HepG2 (cell line): Measurements from ENCODE around the gene ZNF575. TPM values are rescaled to one million over a fixed set of nuclear protein-coding genes. Genes with fewer than 3 reads are reported as not detected.

Experiments
- CREM ChIP-seq, 2 experiments: sonication (generic) in 1 of 2; formaldehyde crosslinking in 1 of 2; IDR thresholded peaks; 2 replicates each; pipeline versions ENCODE4 v1.4.0 to v1.6.1; 2016 to 2020; ENCODE audit warnings: antibody characterized with exemption in 1 of 2, mild to moderate bottlenecking in 1 of 2, missing genetic modification reagents in 1 of 2
- ERF ChIP-seq: IDR thresholded peaks from 2 replicates; pipeline ENCODE4 v1.6.1; 2018; ENCODE audit warnings: missing biosample characterization, missing genetic modification reagents
- GPN1 ChIP-seq: sonication (generic); formaldehyde crosslinking; IDR thresholded peaks from 2 replicates; pipeline ENCODE4 v1.5.1; 2020; ENCODE audit warnings: missing genetic modification reagents, borderline replicate concordance
- MAF1 ChIP-seq: sonication (generic); formaldehyde crosslinking; IDR thresholded peaks from 2 replicates; pipeline ENCODE4 v1.5.0; 2020; ENCODE audit warnings: missing genetic modification reagents, borderline replicate concordance
- MEIS2 ChIP-seq: sonication (generic); formaldehyde crosslinking; IDR thresholded peaks from 2 replicates; pipeline ENCODE4 v1.9.0; 2021; ENCODE audit warnings: mild to moderate bottlenecking, missing genetic modification reagents
- MLX ChIP-seq: IDR thresholded peaks from 2 replicates; pipeline ENCODE4 v1.6.1; 2016
- MTA1 ChIP-seq: sonication (generic); formaldehyde crosslinking; IDR thresholded peaks from 2 replicates; pipeline ENCODE4 v1.4.0; 2020; ENCODE audit warnings: missing genetic modification reagents, mild to moderate bottlenecking, borderline replicate concordance
- MYC ChIP-seq: sonication (generic); formaldehyde crosslinking; IDR thresholded peaks from 2 replicates; pipeline ENCODE4 v1.9.0; 2021; ENCODE audit warnings: missing genetic modification reagents, borderline replicate concordance
- NFE2L1 ChIP-seq: sonication (generic); formaldehyde crosslinking; IDR thresholded peaks from 2 replicates; pipeline ENCODE4 v1.4.0; 2020; ENCODE audit warnings: missing genetic modification reagents, mild to moderate bottlenecking, borderline replicate concordance
- PHF21A ChIP-seq: sonication (generic); formaldehyde crosslinking; IDR thresholded peaks from 2 replicates; pipeline ENCODE4 v1.5.0; 2020; ENCODE audit warnings: mild to moderate bottlenecking, missing genetic modification reagents
- RARA ChIP-seq: IDR thresholded peaks from 2 replicates; pipeline ENCODE4 v1.6.1; 2016; ENCODE audit warnings: missing genetic modification reagents, missing compliant biosample characterization
- RBFOX2 ChIP-seq: fragments of 200-400 bp; formaldehyde crosslinking; IDR thresholded peaks from 2 replicates; pipeline ENCODE4 v1.6.1; 2017; ENCODE audit warnings: low read depth, mild to moderate bottlenecking, low read length
- RXRA ChIP-seq: sonication (generic); formaldehyde crosslinking; IDR thresholded peaks from 2 replicates; pipeline ENCODE4 v1.5.1; 2020; ENCODE audit warnings: missing genetic modification reagents
- SIN3A ChIP-seq: IDR thresholded peaks from 2 replicates; pipeline ENCODE4 v1.6.1; 2011; ENCODE audit warnings: low read depth, mild to moderate bottlenecking, control low read depth, low read length, borderline replicate concordance
- TARDBP ChIP-seq: sonication (generic); formaldehyde crosslinking; IDR thresholded peaks from 2 replicates; pipeline ENCODE4 v1.8.0; 2022; ENCODE audit warnings: mild to moderate bottlenecking, missing genetic modification reagents
- THAP8 ChIP-seq: sonication (generic); formaldehyde crosslinking; IDR thresholded peaks from 2 replicates; pipeline ENCODE4 v1.5.1; 2020; ENCODE audit warnings: missing genetic modification reagents, mild to moderate bottlenecking, borderline replicate concordance
- ZNF160 ChIP-seq: sonication (generic); formaldehyde crosslinking; IDR thresholded peaks from 2 replicates; pipeline ENCODE4 v1.8.0; 2022; ENCODE audit warnings: mild to moderate bottlenecking, inconsistent platforms, missing genetic modification reagents
- ZNF207 ChIP-seq: fragments of 450-650 bp; IDR thresholded peaks from 2 replicates; pipeline ENCODE4 v1.6.1; 2016; ENCODE audit warnings: antibody characterized with exemption, borderline replicate concordance
- ZNF335 ChIP-seq: sonication (generic); formaldehyde crosslinking; IDR thresholded peaks from 2 replicates; pipeline ENCODE4 v1.4.0; 2020; ENCODE audit warnings: missing genetic modification reagents
- ZNF451 ChIP-seq: sonication (generic); formaldehyde crosslinking; IDR thresholded peaks from 2 replicates; pipeline ENCODE4 v1.5.0; 2020; ENCODE audit warnings: mild to moderate bottlenecking, missing genetic modification reagents
- ZNF501 ChIP-seq: sonication (generic); formaldehyde crosslinking; IDR thresholded peaks from 2 replicates; pipeline ENCODE4 v1.5.1; 2020; ENCODE audit warnings: mild to moderate bottlenecking, moderate library complexity, missing genetic modification reagents
- ZNF543 ChIP-seq: sonication (generic); formaldehyde crosslinking; IDR thresholded peaks from 2 replicates; pipeline ENCODE4 v1.4.0; 2020; ENCODE audit warnings: mild to moderate bottlenecking, missing genetic modification reagents
- ZNF564 ChIP-seq: sonication (generic); formaldehyde crosslinking; IDR thresholded peaks from 2 replicates; pipeline ENCODE4 v1.8.1; 2023; ENCODE audit warnings: mild to moderate bottlenecking, missing genetic modification reagents
- ZNF629 ChIP-seq: sonication (generic); formaldehyde crosslinking; conservative IDR thresholded peaks from 2 replicates; pipeline ENCODE4 v1.5.0; 2020; ENCODE audit warnings: missing genetic modification reagents
- ZNF687 ChIP-seq: sonication (generic); formaldehyde crosslinking; IDR thresholded peaks from 2 replicates; pipeline ENCODE4 v1.5.1; 2020; ENCODE audit warnings: mild to moderate bottlenecking, missing genetic modification reagents, moderate library complexity
- ZNF691 ChIP-seq: sonication (generic); formaldehyde crosslinking; IDR thresholded peaks from 2 replicates; pipeline ENCODE4 v1.4.0; 2020; ENCODE audit warnings: missing genetic modification reagents, low read depth, mild to moderate bottlenecking, borderline replicate concordance
- polyA plus RNA-seq, 8 experiments: library from polyadenylated mRNA; depleted of rRNA in 3 of 8; stranded (reverse) in 7 of 8; unstranded in 1 of 8; fragments of >200 nt; fragmentation: Illumina TruSeq in 4 of 8; extraction: Trizol in 4 of 8; gene quantifications; 2 replicates each; pipeline versions ENCODE4 v1.2.1 to v1.2.3, GENCODE V29; 2011 to 2016; ENCODE audit warnings: low read depth in 4 of 8, missing spikeins in 1 of 8, mixed read lengths in 1 of 8; ENCODE audit not compliant: insufficient read depth in 1 of 8
- total RNA-seq, 5 experiments: library from RNA; depleted of rRNA; stranded (reverse); fragments of >200 nt; fragmentation: Illumina TruSeq; extraction: Trizol; gene quantifications; 2 replicates each; pipeline ENCODE4 v1.2.3, GENCODE V29; 2016; ENCODE audit warnings: low read depth in 1 of 5

ZNF575 gene
- total and polyA plus RNA-seq, 2 of the 13 experiments (the other 11 are each of a cell fraction or from before 2014, with no cell fraction given) = 0.17 to 0.27 TPM

GRCh38 chr19:43499042-43499441 lies 33.9 kb upstream of the ZNF575 start (continued):
- TF ChIP-seq ZNF629 (no peak), ZNF207 (no peak), ERF (CRISPR knock-in tag) (peak; percentile 82; the same call in 1 of the 2 replicates), TARDBP (CRISPR knock-in tag) (0 out of 2 replicates have a peak, but pooled peaks have one; percentile 54), ZNF543 (CRISPR knock-in tag) (peak; percentile 39; the same call in 1 of the 2 replicates), SIN3A (no peak), ZNF564 (CRISPR knock-in tag) (no peak), THAP8 (CRISPR knock-in tag) (no peak), MTA1 (CRISPR knock-in tag) (0 out of 2 replicates have a peak, but pooled peaks have one; percentile 51), ZNF691 (CRISPR knock-in tag) (no peak), PHF21A (CRISPR knock-in tag) (peak; percentile 46; the same call in 1 of the 2 replicates), MLX (0 out of 2 replicates have a peak, but pooled peaks have one; percentile 44), RBFOX2 (no peak), CREM (IDR thresholded peaks at IDR 0.05) (peak; percentile 42; the same call in 1 of the 2 replicates), CREM (CRISPR knock-in tag; IDR thresholded peaks at IDR 0.05) (no peak), GPN1 (CRISPR knock-in tag) (no peak), RXRA (CRISPR knock-in tag) (peak; percentile 84; the same call in 1 of the 2 replicates), RARA (CRISPR knock-in tag) (peak; percentile 88), MEIS2 (CRISPR knock-in tag) (peak; percentile 58; the same call in 1 of the 2 replicates), MYC (CRISPR knock-in tag) (peak; percentile 27; the same call in 1 of the 2 replicates), ZNF451 (CRISPR knock-in tag) (0 out of 2 replicates have a peak, but pooled peaks have one; percentile 37), ZNF687 (peak; percentile 68), ZNF335 (CRISPR knock-in tag) (no peak), ZNF160 (CRISPR knock-in tag) (no peak), ZNF501 (CRISPR knock-in tag) (peak; percentile 28; the same call in 1 of the 2 replicates), NFE2L1 (no peak), MAF1 (CRISPR knock-in tag) (no peak)
